Choroid plexus epithelial cell (primary cell): ENCODE measurements around the gene GUCY1A2.
"Not testable (repeated sequence)": the region's sequence is repeated elsewhere in the genome, so short reads cannot be mapped to it uniquely, and the experiment has no call there.

ENCODE experiments used
- DNase-seq: peaks from one replicate; pipeline ENCODE4 v3.0.0-alpha.2; 2010; ENCODE audit warnings: low read depth
- H3K4me3 ChIP-seq: 2 replicates; pipeline ENCODE4 v1.5.1; 2011; ENCODE audit warnings: low read depth, mild to moderate bottlenecking, control low read depth, low read length, moderate library complexity
- CTCF ChIP-seq: conservative IDR thresholded peaks from 2 replicates; pipeline ENCODE4 v1.5.1; 2011; ENCODE audit warnings: low read depth, mild to moderate bottlenecking, control low read depth, inconsistent platforms, low read length, moderate library complexity

The GUCY1A2 gene

GRCh38 chr11:106794058-106794457 is 224.2 kb downstream of the GUCY1A2 start:
- no peak for TF ChIP-seq CTCF

GRCh38 chr11:106789406-106789805 is 228.9 kb downstream of the GUCY1A2 start:
- DNase-seq: no peak
- no peak for TF ChIP-seq CTCF
- H3K4me3 ChIP-seq: no peak overlapping the region

More at GRCh38 chr11:106794058-106794457, 224.2 kb downstream of the GUCY1A2 start:
- DNase-seq: peak; percentile 18
- no peak overlapping the region for H3K4me3 ChIP-seq

GRCh38 chr11:106787454-106787853 is 230.8 kb downstream of the GUCY1A2 start:
- DNase-seq: no peak
- TF ChIP-seq CTCF: no peak
- no peak overlapping the region for H3K4me3 ChIP-seq

GRCh38 chr11:106785913-106786650 is 232.2 kb downstream of the GUCY1A2 start:
- no peak for TF ChIP-seq CTCF
- peak; percentile 16 for DNase-seq

GRCh38 chr11:106777302-106777701 is 241.0 kb downstream of the GUCY1A2 start:
- not testable (repeated sequence) for DNase-seq, H3K4me3 ChIP-seq

More at GRCh38 chr11:106785913-106786650, 232.2 kb downstream of the GUCY1A2 start:
- H3K4me3 ChIP-seq: no peak overlapping the region

GRCh38 chr11:106770489-106771085 is 247.7 kb downstream of the GUCY1A2 start:
- peak; percentile 26 for DNase-seq
- TF ChIP-seq CTCF: no peak
- no peak overlapping the region for H3K4me3 ChIP-seq

- H3K4me3 ChIP-seq: no peak overlapping the region
- TF ChIP-seq CTCF: no peak
- DNase-seq: no peak
Observed at GRCh38 chr11:106765469-106766258, 252.6 kb downstream of the GUCY1A2 start.
